LHCN-M2 (cell line): ENCODE data around the gene SPNS1. TPM values are rescaled to one million over a fixed set of nuclear protein-coding genes. Genes with fewer than 3 reads are reported as not detected.
A peak's percentile ranks its signal among the peaks of the same experiment; 100 is the strongest.

Experiments
- DNase-seq: peaks from one replicate; pipeline ENCODE4 v3.0.0-alpha.2; 2012; ENCODE audit warnings: low read depth
- total RNA-seq: library from RNA; depleted of rRNA; stranded (reverse); fragments of >200 nt; gene quantifications from 2 replicates; pipeline ENCODE4 v1.2.3, GENCODE V29; 2014; rRNA removed

Gene SPNS1
- total RNA-seq, 1 experiment from 2014 or later = 26.1 TPM

DNA sequence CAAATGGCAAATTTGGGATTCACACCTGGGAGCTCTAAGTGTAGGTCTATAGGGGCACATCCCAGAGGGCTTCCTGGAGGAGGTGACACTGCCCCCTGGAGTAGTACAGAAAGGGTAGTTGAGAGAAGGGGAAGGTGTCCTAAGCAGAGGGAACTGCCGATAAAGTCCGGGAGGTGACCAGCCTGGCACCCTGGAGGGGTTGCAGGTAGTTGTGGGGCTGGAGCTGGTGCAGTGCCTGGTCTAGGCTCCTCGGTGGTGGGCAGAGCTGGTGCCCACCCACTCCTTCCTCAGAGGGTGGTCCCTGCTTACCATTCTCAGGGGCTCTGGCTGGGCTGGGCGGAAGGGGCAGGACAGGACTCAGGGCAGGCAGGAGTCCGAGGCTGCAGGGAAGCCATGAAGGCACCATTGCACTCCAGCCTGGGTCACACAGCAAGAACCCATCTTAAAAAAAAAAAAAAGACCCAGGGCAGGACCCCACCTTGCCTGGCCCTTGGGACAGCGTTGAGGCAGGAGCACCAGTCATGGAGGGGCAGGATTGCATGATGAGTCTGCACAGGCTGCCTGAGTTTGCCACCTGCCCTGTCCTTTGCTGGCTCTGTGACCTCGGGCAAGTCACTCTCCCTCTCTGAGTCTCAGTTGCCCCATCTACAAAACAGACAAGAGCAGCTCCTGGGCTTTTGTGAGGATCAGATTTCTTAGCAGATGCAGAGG, 54.0 kb downstream of the SPNS1 start:
- DNase-seq = peak; percentile 65

GRCh38 chr16:29029168-29029994, 54.8 kb downstream of the SPNS1 start:
- DNase-seq = peak; percentile 87

- DNase-seq = no peak
Measured at GRCh38 chr16:29030086-29030840, 55.7 kb downstream of the SPNS1 start.

Other genes with a start within 250 kb of the SPNS1 start
- 0.46 TPM in 1 of 2 replicates, not detected in the other for gene NPIPB9, start 223.0 kb upstream of the SPNS1 start, total RNA-seq
- 41.7 and 54.5 TPM in 2 replicates for gene ATXN2L, start 151.8 kb upstream of the SPNS1 start, total RNA-seq
- 147 and 166 TPM in 2 replicates for gene TUFM, start 128.4 kb upstream of the SPNS1 start, total RNA-seq
- gene SH2B1, start 110.9 kb upstream of the SPNS1 start, total RNA-seq = 28.4 and 29.3 TPM in 2 replicates
- gene ATP2A1, start 96.3 kb upstream of the SPNS1 start, total RNA-seq = 0.92 and 0.96 TPM in 2 replicates
- gene RABEP2, start 49.5 kb upstream of the SPNS1 start, total RNA-seq = 50.6 and 72.0 TPM in 2 replicates
- gene CD19, start 42.8 kb upstream of the SPNS1 start, total RNA-seq = not detected in 2 replicates
- 25.5 and 26.6 TPM in 2 replicates for gene NFATC2IP, start 23.8 kb upstream of the SPNS1 start, total RNA-seq
- gene LAT, start 10.3 kb downstream of the SPNS1 start, total RNA-seq = 1.2 and 1.8 TPM in 2 replicates